Measurements from ENCODE around the gene SMYD3.

DNA sequence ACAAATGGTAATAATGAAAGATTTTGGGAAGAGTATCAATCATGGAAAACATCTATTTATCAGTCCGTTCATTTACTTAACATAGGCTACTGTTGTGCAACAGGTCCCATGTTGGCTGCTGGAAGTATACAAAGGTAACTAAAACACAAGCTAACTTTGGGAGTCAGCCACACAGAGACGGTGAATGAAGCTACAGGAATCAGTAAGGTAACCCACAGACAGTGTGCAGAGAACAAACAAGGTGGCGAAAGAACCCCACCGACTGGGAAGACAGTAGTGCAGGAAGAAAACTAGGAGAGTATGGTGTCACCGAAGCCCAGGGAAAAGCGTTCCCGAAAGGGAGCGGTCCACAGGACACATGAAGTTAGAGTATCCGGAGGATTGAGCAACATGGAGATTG is 342.3 kb downstream of the SMYD3 start:
- TF ChIP-seq POLR2A (IDR thresholded peaks at IDR 0.05) = no peak
- TF ChIP-seq, protein P1, sequence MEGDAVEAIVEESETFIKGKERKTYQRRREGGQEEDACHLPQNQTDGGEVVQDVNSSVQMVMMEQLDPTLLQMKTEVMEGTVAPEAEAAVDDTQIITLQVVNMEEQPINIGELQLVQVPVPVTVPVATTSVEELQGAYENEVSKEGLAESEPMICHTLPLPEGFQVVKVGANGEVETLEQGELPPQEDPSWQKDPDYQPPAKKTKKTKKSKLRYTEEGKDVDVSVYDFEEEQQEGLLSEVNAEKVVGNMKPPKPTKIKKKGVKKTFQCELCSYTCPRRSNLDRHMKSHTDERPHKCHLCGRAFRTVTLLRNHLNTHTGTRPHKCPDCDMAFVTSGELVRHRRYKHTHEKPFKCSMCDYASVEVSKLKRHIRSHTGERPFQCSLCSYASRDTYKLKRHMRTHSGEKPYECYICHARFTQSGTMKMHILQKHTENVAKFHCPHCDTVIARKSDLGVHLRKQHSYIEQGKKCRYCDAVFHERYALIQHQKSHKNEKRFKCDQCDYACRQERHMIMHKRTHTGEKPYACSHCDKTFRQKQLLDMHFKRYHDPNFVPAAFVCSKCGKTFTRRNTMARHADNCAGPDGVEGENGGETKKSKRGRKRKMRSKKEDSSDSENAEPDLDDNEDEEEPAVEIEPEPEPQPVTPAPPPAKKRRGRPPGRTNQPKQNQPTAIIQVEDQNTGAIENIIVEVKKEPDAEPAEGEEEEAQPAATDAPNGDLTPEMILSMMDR (IDR thresholded peaks at IDR 0.05) = no peak
